GM19099 (cell line): ENCODE results near the gene SLC22A31.

ENCODE experiments used
- POLR2A ChIP-seq: IDR thresholded peaks from 3 replicates; pipeline ENCODE4 v1.6.1; 2011; ENCODE audit warnings: low read depth; ENCODE audit not compliant: insufficient read length; ENCODE audit errors: extremely low read depth

Gene SLC22A31

GRCh38 chr16:89174877-89175276 is 25.5 kb downstream of the SLC22A31 start:
- TF ChIP-seq POLR2A: no peak

DNA sequence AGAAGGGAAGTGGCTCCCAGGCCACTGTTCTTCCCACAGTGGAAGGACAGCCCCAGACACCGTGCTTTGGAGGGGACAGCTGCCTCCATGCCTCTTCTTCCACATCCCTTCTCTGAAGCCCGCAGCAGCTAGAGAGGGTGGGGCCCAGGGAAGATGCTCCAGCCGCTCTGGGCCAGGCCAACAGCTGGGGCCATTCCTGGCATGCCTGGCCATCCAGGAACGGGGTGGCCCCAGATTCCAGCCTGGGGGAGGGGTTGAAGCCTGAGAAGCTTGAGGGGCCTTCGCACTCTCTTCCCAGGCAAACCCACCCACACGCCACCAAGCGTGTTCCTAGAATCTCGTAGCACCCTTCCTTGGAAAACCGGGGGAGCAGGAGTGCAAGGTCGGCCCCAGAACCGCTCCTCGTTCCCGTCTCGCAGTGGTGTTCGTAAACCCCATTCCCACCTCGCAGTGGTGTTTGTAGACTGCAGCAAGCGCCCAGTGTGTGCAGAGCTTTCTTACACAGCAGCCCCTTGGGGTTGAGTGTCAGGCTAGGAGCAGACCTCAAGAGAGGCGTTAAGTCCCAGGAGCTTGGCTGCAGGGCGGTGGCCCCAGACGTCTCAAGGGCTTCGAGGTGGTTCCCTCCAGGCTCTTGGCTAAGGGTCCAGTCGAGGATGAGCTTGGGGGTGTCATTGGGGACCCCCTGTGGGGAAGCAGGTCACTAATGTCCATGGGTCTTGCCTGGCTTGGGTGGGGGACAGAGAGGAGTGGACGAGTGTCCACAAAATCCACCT is 26.1 kb downstream of the SLC22A31 start:
- TF ChIP-seq POLR2A: no peak

DNA sequence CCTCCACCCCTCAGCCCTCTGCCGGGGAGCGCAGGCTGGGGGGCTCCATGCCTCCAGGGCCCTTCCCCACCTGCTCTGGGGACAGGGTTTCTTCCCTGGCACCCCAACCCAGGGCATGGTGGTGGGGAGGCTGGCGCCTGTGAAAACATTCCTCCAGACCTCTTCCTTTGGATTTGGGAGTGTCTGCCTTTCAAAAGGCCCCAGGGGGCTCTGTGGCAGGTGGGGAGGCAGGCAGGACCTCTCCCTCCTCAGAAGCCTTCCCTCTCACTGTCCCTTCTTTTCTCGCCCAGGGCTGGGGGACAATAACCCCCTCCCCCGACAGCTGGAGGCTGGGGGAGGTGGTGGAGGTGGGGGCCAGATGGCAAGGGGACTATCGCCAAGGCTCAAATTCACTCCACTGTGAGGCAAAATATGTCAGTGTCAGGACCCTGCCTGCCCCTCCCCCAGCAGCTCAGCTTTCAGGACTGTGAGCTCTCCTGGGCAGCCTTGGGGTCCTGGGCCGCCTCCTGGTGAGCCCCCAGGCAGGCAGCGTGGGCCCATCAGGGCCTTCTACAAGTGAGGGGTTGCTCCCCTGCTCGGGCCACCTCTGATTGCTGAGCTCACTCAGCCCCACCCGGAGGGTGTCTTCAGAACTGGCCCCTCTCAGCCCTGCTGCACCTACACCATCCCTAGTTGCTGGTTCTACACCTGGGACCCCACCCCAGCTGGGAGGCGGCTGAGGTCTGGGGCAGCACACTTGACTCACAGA is 27.0 kb downstream of the SLC22A31 start:
- TF ChIP-seq POLR2A: no peak

DNA sequence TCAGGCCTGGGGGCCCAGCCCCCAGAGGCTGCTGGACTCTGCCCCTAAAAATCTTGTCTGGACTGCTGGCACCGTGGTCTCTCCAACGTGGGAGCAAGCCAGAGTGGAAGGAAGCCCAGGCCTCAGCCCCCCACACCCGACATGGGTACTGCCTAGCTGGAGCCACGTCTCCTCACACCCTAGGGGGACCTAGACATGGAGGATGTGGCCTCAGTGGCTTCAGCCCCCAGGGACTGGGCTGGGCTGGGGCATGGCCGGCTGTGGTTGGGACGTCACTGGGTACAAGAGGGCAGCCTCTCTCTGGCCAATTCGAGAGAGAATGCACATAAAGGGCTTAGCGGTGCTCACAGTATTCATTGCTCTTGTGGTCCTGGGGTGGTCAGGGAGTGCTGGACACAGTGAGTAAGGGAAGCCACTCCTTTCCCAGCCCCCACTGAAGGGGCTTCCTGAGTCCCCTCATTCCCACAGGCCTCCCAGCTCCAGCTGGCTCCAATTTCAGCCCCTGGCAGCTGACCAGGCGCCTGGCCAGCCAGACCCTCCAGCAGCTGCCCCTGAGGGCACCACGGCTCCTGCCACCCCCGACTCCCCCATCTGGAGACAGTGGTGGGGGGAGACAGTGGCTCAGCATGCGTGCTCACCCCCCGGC is 27.7 kb downstream of the SLC22A31 start:
- no peak for TF ChIP-seq POLR2A

DNA sequence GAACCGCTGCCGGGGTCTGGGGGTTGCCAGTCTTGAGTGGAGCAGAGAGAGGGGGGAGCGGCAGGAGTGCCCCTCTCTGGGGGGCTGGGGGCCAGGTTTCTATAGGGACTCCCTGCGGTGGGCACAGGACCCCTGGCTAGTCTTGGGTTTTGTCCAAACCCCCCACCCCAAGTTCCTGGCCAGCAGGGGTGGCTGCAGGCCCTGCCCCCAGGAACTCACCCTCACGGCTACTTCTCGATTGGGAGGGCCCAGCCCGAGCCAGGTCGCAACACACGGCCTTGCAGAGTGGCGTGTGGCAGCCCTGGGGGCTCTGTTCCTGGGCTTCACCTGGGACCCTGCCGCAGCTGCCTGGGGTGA is 28.2 kb downstream of the SLC22A31 start:
- no peak for TF ChIP-seq POLR2A

DNA sequence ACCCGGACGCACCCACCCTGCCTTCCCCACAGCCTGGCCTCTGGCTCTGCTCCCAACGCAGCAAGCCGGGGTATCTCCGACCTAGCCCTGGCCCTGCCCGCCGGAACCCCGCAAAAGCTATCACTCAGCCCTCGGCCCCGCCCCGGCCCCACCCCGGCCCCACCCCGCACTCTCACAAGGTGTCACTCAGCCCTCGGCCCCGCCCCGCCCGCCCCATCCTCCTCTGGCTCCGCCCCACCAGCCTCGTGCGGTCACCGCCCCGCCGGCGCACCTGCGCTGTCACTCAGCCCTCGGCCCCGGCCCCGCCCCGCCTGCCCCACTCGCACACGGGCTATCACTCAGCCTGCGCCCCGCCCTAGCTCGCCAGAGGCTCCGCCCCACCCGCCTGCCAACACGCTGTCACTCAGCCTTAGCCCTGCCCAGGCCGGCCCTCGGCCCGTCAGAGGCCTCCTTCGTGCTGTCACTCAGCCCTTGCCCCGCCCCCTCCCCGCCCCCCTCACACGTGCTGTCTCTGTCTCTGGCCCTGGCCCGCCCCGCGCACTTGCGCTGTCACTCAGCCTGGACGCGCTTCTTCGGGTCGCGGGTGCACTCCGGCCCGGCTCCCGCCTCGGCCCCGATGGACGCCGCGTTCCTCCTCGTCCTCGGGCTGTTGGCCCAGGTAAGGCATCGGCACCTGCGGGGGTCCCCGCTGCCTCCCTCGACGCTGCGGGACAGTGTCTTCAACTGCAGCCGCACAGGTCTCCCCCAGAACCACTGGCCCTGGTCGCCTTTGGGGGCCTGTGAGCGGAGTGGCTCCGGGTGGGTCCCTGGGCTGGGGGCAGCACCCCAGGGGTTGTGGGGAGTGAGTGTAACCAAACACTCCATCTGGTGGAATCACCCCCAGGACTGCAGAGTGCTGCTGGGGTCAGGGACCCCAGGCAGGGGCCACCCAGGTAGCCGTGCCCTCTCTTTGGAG is 28.8 kb downstream of the SLC22A31 start, which contains the start of gene CDH15:
TSS of gene CDH15 (plus strand) at position 533 of the 955 bp plus-strand sequence. CDS start at position 617, 84 bp downstream.
- TF ChIP-seq POLR2A: no peak

GRCh38 chr16:89170346-89171215 is 29.8 kb downstream of the SLC22A31 start:
- TF ChIP-seq POLR2A: no peak

DNA sequence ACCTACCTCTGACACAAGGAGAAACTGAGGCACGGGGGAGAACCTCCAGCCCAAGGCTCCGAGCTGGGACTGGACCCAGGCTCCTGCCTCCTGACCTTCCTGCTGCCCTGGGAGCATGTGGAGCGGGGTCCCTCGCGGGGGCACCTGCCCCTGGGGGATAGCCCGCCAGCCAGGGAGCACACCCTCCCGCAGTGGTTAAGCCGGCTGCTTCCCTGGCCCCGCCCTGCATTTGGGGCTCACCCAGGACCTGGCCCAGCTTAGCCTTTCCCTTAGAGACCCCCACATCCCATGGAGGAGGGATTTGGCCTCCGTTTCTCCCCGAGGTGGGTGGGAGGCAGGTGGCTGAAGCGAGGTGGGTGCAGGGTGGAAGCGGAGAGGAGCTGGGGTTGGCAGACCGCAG is 30.6 kb downstream of the SLC22A31 start:
- TF ChIP-seq POLR2A: no peak

GRCh38 chr16:89168381-89169189 is 31.8 kb downstream of the SLC22A31 start:
- TF ChIP-seq POLR2A: no peak

GRCh38 chr16:89167425-89167941 is 32.9 kb downstream of the SLC22A31 start:
- TF ChIP-seq POLR2A: no peak

DNA sequence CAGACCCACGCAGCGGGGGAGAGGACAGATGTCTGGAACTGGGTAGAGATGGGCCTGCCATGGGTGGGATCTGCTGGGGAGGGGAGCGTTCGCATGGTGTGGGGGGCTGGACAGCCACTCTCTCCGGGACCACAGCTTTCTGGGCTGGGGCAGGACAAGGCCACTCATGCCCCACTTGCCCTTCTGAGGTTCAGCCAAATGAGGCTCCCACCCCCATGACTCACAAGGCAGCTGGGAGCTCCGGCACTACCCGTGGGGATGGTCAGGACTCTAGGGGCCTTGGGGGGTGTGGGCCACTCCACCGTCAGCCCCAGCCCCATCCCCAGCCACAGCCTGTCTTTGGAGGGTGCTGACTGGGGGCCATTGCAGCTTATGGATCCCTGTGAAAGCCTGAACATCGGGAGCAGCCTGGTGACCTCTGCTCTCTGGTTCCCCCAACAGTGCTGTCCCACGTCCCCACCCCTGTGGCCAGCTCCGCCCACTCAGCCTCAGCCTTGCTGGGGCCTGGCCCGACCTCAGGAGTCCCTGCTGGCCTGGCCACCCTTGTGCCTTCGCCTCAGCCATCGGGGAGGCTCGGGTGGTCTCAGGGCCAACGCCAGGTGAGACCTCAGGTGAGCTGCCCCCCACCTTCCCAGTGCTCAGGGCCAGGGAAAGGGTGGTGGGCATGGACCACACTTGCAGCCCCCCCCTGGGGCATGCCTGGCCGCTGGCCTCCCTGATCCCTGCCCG is 33.5 kb downstream of the SLC22A31 start:
- TF ChIP-seq POLR2A: no peak

GRCh38 chr16:89164847-89165680 is 35.3 kb downstream of the SLC22A31 start:
- no peak for TF ChIP-seq POLR2A

- no peak for TF ChIP-seq POLR2A
Measured at GRCh38 chr16:89164436-89164835, 35.9 kb downstream of the SLC22A31 start.
